ENCODE results near the gene PHPT1.

The PHPT1 gene

GRCh38 chr9:136886610-136887597 is 37.7 kb downstream of the PHPT1 start:
- Histone ChIP-seq H3K27me3 (no peaks in the 10 kb centered on the region), H3K36me3 (peaks cover 15% of the 10 kb centered on the region), H3K4me3 (ENCODE audit: low read depth, low read length) (peak overlapping the region; percentile 77), H3K9me3 (no peaks in the 10 kb centered on the region; the same call in 1 of the 2 replicates), H3K4me1 (no peaks in the 10 kb centered on the region; the same call in 1 of the 2 replicates)
- no peak for TF ChIP-seq CTCF (IDR thresholded peaks at IDR 0.05; ENCODE audit: low read depth, low read length)
- DNase-seq: peak; percentile 60

- no peak for DNase-seq
- Histone ChIP-seq H3K4me3 (ENCODE audit: low read depth, low read length) (no peak overlapping the region), H3K4me1 (no peaks in the 10 kb centered on the region; the same call in 1 of the 2 replicates), H3K9me3 (no peaks in the 10 kb centered on the region; the same call in 1 of the 2 replicates), H3K27me3 (no peaks in the 10 kb centered on the region), H3K36me3 (peaks cover 26% of the 10 kb centered on the region)
- TF ChIP-seq CTCF (IDR thresholded peaks at IDR 0.05; ENCODE audit: low read depth, low read length): no peak
Observed at GRCh38 chr9:136888454-136888853, 39.2 kb downstream of the PHPT1 start.

DNA sequence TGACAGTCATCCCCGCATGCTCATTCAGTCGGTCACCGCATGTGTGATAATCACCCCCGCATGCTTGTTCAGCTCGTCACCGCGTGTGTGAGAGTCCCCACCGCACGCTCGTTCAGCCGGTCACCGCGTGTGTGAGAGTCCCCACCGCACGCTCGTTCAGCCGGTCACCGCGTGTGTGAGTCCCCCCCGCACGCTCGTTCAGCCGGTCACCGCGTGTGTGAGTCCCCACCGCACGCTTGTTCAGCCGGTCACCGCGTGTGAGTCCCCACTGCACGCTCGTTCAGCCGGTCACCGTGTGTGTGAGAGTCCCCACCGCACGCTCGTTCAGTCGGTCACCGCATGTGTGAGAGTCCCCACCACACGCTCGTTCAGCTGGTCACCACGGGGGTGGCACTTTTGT is 40.6 kb downstream of the PHPT1 start:
- Histone ChIP-seq H3K27me3 (no peaks in the 10 kb centered on the region), H3K4me1 (no peaks in the 10 kb centered on the region; the same call in 1 of the 2 replicates), H3K36me3 (peaks cover 26% of the 10 kb centered on the region), H3K4me3 (ENCODE audit: low read depth, low read length) (no peak overlapping the region), H3K9me3 (no peaks in the 10 kb centered on the region; the same call in 1 of the 2 replicates)
- no peak for TF ChIP-seq CTCF (IDR thresholded peaks at IDR 0.05; ENCODE audit: low read depth, low read length)
- DNase-seq: no peak

GRCh38 chr9:136890661-136891060 is 41.5 kb downstream of the PHPT1 start:
- H3K36me3 ChIP-seq: peaks cover 33% of the 10 kb centered on the region
- H3K27me3 ChIP-seq: no peaks in the 10 kb centered on the region
- TF ChIP-seq CTCF (IDR thresholded peaks at IDR 0.05; ENCODE audit: low read depth, low read length): no peak
- no peak for DNase-seq
- no peaks in the 10 kb centered on the region; the same call in 1 of the 2 replicates for H3K4me1 ChIP-seq
- H3K4me3 ChIP-seq (ENCODE audit: low read depth, low read length): no peak overlapping the region
- H3K9me3 ChIP-seq: no peaks in the 10 kb centered on the region

GRCh38 chr9:136896027-136896426 is 46.8 kb downstream of the PHPT1 start:
- TF ChIP-seq CTCF (IDR thresholded peaks at IDR 0.05; ENCODE audit: low read depth, low read length): no peak
- Histone ChIP-seq H3K27me3 (no peaks in the 10 kb centered on the region), H3K9me3 (no peaks in the 10 kb centered on the region), H3K36me3 (peaks cover 45% of the 10 kb centered on the region), H3K4me3 (ENCODE audit: low read depth, low read length) (no peak overlapping the region), H3K4me1 (no peaks in the 10 kb centered on the region)
- DNase-seq: no peak
